Suppressor macrophage treated with lipopolysaccharide for 1 hour (primary cell): ENCODE measurements around the gene MTFMT.
A peak's percentile ranks its signal among the peaks of the same experiment; 100 is the strongest.
"Not testable (repeated sequence)": the region's sequence is repeated elsewhere in the genome, so short reads cannot be mapped to it uniquely, and the experiment has no call there.

Source experiments
- DNase-seq, 3 donors: peaks; one replicate each; pipeline ENCODE4 v3.0.0-alpha.2; 2020 to 2022

The MTFMT gene

DNA sequence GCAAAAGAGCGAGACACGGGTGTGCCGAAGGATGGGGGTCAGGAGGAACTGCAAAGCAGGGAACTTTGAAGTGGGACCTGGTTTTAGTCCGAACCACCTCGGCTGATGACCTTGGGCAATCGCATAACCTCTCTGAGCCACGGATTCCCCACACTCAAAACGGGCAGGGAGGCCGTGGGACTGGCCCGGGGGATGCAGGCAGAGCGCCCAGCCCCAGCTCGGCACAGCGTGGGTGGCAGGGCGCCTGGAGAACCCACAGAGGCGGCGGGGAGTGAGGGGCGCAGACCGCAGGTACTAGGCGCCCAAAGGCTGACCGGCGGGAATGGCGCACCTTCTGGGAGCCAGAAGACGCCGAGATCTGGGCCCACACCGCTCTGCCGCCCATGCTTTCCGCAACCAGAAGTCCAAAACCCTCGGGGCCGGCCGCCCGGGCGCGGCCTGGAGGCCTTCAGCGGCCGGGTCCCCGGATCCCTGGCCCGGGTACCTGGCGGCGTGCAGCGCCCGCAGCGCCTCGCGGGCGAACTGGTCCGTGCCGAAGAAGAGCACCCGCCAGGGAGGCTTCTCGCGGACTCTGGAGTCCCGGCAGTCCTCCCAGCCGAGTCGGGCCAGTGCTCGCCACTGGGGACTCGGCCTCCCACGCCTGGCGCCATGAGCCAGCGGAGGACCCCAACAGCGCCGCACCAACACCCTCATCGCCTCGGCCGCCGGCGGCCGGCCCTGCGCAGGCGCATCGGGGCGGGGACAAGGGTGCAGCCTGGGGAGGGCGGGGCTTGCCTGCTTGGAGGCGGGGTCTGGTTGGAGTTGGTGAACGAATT, at the start of gene MTFMT:
Gene MTFMT (minus strand): TSS at position 719 of the 815 bp plus-strand sequence. CDS start 26 bp downstream, at position 693.
- DNase-seq, result peak; percentile 89 to 96 (median 94)

DNA sequence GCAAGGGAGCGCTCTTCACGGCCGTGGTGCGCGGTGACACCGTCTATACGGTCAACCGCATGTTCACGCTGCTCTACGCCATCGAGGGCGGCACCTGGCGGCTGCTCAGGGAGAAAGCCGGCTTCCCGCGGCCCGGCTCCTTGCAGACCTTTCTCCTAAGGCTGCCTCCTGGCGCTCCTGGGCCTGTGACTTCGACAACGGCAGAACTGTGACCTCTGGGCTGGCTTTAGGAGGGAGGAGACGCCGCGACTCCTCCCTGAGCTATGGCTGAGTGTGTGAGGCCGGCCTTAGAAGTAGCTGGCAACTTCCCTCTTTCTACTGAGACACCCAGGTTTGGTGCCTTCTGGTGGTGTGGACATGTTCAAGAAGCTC, 48.5 kb upstream of the MTFMT start:
- DNase-seq, result peak; percentile 47 to 70 (median 52)

DNA sequence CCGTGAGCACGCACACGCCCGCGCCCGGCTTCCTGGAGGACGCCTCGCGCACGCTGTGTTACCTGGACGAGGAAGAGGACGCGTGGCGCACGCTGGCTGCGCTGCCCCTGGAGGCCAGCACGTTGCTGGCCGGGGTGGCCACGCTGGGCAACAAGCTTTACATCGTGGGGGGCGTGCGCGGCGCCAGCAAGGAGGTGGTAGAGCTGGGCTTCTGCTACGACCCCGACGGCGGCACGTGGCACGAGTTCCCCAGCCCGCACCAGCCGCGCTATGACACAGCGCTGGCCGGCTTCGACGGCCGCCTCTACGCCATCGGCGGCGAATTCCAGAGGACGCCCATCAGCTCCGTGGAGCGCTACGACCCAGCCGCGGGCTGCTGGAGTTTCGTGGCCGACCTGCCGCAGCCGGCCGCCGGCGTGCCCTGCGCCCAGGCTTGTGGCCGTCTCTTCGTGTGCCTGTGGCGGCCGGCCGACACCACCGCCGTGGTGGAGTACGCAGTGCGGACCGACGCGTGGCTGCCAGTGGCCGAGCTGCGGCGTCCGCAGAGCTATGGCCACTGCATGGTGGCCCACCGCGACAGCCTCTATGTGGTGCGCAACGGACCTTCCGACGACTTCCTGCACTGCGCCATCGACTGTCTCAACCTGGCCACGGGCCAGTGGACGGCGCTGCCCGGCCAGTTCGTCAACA, 48.0 kb upstream of the MTFMT start:
- DNase-seq, result no peak

DNA sequence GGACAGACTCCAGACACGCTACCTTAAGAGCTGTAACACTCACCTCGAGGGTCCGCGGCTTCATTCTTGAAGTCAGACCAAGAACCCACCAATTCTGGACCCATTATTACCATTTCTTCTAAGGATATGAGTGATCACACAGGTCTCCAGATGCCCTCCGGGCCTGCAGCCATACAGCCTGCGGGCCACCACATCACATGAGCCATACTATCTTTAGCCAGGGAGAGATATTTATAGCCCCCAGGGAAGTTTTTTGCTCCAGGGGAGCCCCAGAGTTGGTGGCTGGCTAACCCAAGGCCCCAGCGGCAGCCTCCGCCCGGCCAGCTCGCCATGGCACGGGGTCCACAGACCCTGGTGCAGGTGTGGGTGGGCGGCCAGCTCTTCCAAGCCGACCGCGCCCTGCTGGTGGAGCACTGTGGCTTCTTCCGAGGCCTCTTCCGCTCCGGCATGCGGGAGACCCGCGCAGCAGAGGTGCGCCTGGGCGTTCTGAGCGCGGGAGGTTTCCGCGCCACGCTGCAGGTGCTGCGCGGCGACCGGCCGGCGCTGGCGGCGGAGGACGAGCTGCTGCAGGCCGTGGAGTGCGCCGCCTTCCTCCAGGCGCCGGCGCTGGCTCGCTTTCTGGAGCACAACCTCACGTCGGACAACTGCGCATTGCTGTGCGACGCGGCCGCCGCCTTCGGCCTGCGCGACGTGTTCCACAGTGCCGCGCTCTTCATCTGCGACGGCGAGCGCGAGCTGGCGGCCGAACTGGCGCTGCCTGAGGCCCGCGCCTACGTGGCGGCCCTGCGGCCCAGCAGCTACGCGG, 47.2 kb upstream of the MTFMT start, which contains the start of gene KBTBD13:
Gene KBTBD13 (plus strand): TSS at position 261 of the 805 bp plus-strand sequence. CDS start 70 bp downstream, at position 331.
- DNase-seq, result no peak

DNA sequence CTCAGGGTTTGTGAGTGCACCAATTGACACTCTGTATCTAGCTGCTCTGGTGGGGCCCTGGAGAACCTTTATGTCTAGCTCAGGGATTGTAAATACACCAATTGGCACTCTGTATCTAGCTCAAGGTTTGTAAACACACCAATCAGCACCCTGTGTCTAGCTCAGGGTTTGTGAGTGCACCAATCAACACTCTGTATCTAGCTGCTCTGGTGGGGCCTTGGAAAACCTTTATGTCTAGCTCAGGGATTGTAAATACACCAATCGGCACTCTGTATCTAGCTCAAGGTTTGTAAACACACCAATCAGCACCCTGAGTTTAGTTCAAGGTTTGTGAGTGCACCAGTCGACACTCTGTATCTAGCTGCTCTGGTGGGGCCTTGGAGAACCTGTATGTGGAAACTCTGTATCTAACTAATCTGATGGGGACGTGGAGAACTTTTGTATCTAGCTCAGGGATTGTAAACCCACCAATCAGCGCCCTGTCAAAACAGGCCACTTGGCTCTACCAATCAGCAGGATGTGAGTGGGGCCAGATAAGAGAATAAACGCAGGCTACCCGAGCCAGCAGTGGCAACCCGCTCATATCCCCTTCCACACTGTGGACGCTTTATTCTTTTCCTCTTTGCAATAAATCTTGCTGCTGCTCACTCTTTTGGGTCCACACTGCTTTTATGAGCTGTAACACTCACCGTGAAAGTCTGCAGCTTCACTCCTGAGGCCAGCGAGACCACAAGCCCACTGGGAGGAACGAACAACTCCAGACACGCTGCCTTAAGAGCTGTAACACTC, 46.4 kb upstream of the MTFMT start:
- DNase-seq, result not testable (repeated sequence)

DNA sequence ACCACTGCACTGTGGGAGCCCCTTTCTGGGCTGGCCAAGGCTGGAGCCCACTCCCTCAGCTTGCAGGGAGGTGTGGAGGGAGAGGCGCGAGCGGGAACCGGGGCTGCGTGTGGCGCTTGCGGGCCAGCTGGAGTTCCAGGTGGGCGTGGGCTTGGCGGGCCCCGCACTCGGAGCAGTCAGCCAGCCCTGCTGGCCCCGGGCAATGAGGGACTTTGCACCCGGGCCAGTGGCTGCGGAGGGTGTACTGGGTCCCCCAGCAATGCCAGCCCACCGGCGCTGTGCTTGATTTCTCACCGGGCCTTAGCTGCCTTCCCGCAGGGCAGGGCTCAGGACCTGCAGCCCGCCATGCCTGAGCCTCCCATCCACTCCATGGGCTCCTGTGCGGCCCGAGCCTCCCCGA, 45.5 kb upstream of the MTFMT start:
- DNase-seq, result not testable (repeated sequence)

DNA sequence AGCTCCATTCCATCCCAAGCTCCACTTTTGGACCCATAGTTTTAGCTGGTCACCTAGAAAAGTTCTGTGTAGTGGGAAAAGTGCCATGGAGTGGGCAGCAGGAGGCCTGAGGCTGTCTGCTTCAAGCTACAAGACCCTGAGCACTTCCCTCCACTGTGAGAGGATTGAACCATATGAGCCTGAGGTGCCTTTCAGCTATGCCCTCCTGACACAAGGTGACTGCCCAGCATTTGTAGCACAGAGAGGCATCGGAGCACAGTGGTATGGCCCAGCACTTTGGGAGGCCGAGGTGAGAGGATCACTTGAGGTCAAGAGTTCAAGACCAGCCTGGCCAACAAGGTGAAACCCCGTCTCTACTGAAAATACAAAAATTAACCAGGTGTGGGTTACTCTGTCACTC, 43.2 kb upstream of the MTFMT start:
- no peak for DNase-seq

DNA sequence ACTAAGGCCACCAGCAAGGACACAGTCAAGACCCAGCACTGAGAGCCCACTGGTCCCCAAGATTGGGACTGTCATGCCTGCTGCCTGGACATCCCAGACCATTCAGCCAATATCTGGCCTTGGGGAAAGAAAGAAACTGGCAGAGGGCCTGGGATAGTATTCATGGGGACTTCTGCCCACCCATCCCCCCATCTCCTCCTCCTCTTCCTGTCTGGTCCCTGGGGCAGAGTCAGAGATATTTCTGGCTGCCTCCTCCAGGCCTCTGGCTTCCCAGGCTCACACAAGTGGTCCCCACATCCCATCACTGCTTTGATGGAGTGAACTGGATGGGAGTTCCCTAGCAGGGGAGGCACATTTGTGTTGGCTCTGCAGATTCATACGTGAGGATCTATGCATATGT, 42.6 kb upstream of the MTFMT start:
- DNase-seq, result peak in 1 of 3 donors; percentile 20

DNA sequence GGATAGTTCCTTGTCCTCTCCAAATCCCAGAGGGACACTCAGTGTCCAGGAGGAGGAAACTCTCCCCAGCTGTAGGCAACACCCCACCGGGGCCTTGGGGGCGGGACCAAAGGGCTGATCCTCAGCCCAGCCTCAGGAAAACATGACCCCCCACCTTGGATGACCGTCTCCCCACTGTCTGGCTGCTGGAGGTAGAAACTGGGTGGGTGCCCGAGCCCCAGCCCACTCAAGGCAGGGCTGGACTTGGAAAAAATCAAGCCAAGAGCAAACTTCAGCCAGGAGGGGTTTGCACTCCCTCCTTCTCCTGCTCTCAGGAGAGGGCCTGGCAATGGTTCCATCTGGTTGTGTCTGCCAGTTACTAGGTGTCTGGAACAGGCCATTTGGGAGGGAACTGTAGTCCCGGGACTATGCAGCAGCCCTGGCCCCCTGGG, 42.0 kb upstream of the MTFMT start:
- DNase-seq, result no peak

DNA sequence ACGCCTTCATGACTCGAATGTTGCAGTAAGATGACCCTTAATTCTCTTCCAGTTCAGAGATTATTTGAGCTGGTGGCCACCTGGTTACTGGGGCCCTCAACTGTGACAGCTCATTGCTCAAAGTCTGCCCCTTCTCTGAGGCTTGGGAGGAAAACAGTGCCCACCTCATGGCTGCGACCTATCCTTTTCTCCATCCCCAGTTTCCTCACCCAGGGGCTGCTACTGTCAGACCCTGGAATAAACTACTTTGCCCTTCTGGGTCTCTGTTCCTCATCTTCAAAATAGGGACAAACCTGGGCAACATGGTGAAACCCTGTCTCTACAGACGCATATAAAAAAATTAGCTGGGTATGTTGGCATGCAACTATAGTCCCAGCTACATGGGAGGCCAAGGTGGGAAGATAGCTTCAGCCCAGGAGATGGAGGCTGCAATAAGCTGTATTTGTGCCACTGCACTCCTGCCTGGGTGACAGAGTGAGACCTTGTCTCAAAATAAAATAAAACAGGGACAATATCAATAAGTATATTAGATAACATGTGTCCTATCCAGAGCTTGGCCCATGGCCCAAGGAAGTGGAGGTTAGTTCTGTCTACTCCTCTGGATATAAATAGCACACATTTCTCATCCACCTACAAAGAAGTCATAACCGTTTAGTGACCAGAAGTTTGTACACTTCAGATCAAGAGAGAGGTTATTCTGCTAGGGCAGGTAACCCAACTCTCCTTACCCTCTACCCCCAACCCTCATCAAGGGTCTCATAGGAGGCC, 40.5 kb upstream of the MTFMT start:
- DNase-seq, result no peak

DNA sequence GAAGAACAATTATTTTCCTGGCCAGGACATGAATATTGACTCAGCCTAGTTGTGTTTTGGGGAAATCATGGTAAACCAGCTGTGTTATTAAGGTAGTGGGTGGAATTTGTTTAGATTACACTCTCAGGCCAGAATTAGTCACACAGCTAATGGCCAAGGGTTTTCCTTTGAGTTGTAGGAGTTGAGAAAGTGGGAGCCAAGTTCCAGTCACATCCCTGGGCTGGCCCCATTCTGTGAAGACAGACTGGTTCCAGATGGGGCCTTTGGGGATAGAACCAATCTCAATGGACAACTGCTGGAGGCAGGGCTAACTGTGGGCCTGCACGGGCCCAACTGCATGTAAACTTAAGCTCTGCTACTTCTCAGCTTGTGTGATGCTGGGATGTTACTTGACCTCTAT, 39.7 kb upstream of the MTFMT start:
- DNase-seq, result peak; percentile 20 to 55 (median 37)

DNA sequence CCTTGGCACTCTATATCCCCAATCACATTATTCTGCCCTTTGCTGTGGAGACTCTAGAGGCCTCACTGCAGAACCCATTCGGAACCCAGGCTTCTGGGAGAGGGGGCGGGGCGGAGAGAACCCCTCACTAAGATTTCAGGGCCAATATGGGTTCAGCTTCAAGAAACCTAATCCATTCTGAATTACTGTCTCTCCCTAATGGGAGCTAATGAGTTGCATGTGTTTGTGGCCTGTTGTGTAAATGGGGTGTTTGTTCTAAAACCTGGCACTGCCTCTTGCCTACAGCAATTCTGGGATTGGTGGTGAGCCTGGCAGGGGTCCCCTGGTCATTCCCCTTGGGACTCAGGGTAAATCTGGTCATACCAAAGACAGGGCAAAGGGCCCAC, 39.0 kb upstream of the MTFMT start:
- DNase-seq, result no peak

DNA sequence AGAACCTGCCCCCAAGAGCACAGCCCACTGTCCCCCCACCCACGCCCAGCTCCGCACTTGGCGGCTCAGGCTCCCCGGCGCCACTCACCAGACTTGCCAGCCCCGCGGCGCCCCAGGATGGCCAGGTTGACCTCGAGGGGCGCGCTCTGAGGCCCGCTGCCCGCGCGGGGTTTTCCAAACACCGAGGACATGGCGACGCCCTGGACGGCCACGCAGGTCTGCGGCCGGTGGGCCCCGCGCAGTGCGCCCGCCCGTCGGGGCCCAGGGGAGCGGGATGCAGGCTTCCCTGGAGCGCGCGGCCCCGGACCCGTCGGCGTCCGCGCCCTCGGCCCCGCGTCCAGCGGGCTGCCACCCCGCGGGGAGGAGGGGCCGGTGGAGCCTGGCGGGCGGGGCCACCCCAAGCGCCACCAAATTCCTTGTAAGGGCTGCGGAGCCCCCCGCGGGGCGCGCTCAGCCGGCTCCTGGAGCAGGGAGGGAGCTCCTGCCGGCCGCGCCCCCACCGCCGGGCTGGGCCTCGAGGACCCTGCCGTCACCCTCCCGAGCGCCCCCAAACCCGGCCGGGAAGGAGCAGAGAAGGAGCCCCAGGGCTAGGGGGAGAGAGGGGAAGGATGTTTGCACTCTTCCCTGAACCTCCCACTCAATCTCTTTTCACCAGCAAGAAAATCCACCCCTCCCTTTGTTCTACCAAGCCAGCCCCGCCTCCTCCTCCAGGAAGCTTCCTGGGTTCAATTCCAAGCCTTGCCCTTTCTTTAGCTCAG, 38.4 kb upstream of the MTFMT start, which contains the start of gene RASL12:
Gene RASL12 (minus strand): TSS at position 347 of the 758 bp plus-strand sequence. CDS start 156 bp downstream, at position 191.
- DNase-seq, result no peak

DNA sequence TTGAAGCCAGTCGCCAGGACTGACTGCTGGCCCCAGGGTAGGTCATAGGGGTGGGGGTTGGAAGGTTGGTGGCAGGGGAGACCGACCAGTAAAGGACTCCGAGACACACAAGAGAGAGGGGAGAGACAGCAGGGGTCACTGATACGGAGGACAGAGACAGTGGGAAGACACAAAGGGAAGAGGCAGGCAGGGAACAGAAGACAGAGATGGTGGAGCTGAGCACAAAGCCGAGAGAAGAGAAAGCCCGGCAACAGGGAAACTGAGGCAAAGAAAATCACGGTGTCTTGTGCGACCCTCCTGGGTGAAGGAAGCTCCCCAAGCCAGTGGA, 37.8 kb upstream of the MTFMT start:
- DNase-seq, result no peak

DNA sequence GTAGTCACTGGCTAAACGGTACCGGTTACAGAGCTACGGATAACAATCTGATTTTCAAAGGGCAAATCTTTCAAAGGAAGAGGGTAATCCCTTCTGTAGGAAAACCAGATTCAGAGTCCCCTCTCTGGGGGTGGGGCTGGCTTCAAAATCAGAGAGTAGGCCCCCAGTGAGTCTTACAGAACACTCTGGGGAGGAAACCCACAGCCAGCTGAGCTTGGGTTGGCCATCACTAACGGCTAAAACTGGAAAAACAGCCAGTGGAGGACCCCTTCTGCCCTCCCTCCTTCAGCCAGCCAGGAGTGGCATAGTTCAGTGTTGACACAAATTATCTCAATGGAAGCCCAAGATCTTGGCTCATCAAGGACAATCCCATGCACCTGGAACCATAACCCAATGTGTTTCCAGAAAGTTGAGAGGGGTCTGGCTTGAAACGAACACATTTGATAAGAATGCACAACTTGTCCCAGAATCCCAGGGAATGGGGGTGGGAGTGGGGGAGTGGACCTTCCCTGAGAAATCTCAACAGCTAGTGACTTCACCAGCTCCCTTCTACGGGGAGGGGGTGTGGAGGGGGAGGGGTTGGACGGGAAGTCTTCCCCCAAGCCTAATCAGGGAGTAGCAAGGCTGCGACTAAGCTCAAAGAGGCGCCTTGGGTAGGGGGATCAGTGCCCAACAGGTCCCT, 37.3 kb upstream of the MTFMT start:
- DNase-seq, result no peak

DNA sequence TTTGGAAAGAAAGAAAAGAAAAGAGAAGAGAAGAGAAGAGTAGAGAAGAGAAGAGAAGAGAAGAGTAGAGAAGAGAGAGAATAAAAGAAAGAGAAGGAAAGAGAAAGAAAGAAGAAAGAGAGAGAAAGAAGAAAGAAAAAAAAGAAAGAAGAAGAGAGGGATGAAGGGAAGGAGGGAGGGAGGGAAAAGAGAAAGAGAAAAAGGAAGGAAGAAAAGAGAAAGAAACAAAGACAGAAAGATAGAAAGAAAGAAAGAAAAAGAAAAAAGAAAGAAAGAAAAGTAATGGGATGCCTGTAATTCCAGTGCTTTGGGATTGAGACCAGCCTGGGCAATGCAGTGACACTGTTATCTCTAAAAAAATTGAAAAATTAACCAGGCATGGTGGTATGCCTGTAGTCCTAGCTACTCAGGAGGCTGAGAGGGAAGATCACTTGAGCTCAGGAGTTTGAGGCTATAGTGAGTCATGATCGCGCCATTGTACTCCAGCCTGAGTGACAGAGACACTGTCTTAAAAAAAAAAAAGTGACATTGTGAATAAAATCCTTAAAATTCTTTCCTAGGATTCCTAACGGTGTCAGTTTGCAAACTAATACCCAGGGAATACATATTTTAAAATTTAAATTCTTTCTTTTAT, 36.7 kb upstream of the MTFMT start:
- peak in 1 of 3 donors; percentile 19 for DNase-seq

DNA sequence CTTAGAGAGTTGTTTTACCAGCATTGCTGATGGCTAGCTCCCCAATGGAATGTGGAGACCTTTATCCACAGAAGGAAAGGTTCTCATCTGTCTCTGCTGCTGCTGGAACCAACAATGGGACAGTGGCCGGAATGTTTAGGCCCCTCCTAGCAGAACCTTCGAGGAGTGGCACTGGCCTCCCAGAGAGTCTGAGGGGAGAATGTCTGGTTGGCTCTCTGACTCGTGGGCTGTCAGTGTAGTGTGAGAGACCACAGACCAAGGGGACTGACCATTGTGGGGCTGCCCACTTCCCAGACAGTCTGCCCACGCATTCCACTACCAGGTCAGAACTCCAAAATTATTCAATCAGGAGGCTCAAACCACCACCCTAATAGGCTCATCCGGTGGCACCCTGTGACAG, 33.3 kb upstream of the MTFMT start:
- DNase-seq, result no peak

DNA sequence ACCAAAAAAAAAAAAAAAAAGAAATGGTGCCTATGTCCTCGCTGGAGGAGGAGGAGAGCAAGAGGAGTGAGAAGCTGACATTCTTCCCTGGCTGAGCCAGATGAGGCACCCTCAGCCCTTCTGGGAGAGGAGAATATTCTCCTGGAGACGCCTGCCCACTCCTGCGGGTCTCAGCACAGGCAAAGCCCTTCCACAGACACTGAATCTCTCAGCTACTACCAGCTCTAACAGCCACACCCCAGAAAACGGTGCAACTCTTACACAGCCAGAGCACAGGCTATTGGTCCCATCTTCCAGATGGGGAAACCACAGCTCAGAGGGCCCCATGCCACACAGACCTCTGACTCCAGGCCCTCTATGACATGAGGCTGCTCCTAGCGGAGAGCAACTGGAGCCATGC, 32.6 kb upstream of the MTFMT start:
- no peak for DNase-seq

DNA sequence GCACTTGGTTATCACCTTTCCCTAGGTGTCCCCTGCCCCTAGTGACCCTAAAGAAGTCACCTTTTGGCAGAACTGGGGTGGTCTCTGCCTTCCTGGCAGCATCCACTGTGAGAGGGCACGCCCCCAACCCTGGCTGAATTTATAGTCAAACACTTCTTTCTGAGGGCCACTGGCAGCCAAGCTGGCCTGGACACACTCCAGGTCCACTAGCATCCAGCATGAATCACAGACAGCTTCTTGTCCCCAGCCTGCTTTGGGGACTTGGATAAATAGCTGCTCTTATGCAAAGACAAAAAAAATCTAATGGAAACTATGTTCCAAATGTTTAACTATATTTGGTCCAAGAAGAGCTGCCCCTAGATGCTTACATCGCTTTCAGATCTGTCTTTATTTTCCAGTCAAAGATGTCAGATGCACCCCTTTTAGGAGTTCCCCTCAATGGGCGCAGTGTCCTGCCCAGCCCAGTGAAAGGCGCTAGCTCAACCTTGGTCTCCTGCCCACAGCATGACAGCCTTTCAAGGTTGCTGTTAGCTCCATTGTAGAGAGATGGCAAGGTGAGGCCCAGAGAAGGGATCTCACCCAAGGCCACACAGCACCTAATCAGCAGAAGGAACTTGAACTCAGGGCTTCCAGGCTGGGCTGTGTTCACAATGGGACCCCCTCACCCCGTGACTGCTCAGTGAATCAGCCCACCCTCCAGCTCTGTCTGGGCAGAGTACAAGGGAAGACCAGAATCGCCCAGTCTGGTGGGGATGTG, 31.4 kb upstream of the MTFMT start:
- DNase-seq, result no peak
